HepG2 (cell line): Measurements from ENCODE around the gene RNU4-1.

Experiments used
- CTCF ChIP-seq: sonication (generic); formaldehyde crosslinking; IDR thresholded peaks from 2 replicates; pipeline ENCODE4 v1.5.0; 2020; ENCODE audit warnings: mild to moderate bottlenecking, missing genetic modification reagents, moderate library complexity
- GLI4 ChIP-seq: sonication (generic); formaldehyde crosslinking; IDR thresholded peaks from 2 replicates; pipeline ENCODE4 v1.5.1; 2020; ENCODE audit warnings: missing genetic modification reagents, mild to moderate bottlenecking, moderate library complexity, borderline replicate concordance
- IRF9 ChIP-seq: sonication (generic); formaldehyde crosslinking; IDR thresholded peaks from 2 replicates; pipeline ENCODE4 v1.8.0; 2022; ENCODE audit warnings: missing genetic modification reagents, mild to moderate bottlenecking, borderline replicate concordance
- MATR3 ChIP-seq: sonication (generic); formaldehyde crosslinking; IDR thresholded peaks from 2 replicates; pipeline ENCODE4 v1.4.0; 2020; ENCODE audit warnings: missing genetic modification reagents
- RFX1 ChIP-seq: fragments of 450-650 bp; IDR thresholded peaks from 2 replicates; pipeline ENCODE4 v1.6.1; 2017
- ZMYM3 ChIP-seq: sonication (generic); formaldehyde crosslinking; IDR thresholded peaks from 2 replicates; pipeline ENCODE4 v1.5.1; 2020; ENCODE audit warnings: mild to moderate bottlenecking, missing genetic modification reagents

- TF ChIP-seq ZMYM3 (CRISPR knock-in tag) (no peak), CTCF (CRISPR knock-in tag) (no peak), IRF9 (CRISPR knock-in tag) (no peak), MATR3 (CRISPR knock-in tag) (no peak), RFX1 (no peak), GLI4 (no peak)
These were observed 28.0 kb downstream of the RNU4-1 start for GRCh38 chr12:120264904-120265472.
